Testis (tissue), 2 donors: ENCODE results near the gene MIER3.
"Not testable (repeated sequence)": the region's sequence is repeated elsewhere in the genome, so short reads cannot be mapped to it uniquely, and the experiment has no call there.

Experiments used
- CTCF ChIP-seq, 3 experiments: fragments of 450-650 bp in 2 of 3; fragments of 200-600 bp in 1 of 3; sonication (generic) in 1 of 3; IDR thresholded peaks; one replicate each; pipeline ENCODE4 v1.5.1; 2016 to 2019; ENCODE audit warnings: antibody characterized with exemption in 3 of 3, mild to moderate bottlenecking in 2 of 3, moderate library complexity in 1 of 3
- POLR2A ChIP-seq: fragments of 450-650 bp; IDR thresholded peaks from one replicate; pipeline ENCODE4 v1.6.1; 2017; ENCODE audit warnings: antibody characterized with exemption, mild to moderate bottlenecking, moderate library complexity

- not testable (repeated sequence) for TF ChIP-seq POLR2A; CTCF (IDR thresholded peaks at IDR 0.05)
Measured at GRCh38 chr5:56979526-56979925, 27.6 kb upstream of the MIER3 start.
